DMS153 treated with DMSO at 0.1 percent for 48 hours (cell line): Measurements from ENCODE around the gene BOC.
A peak's percentile ranks its signal among the peaks of the same experiment; 100 is the strongest.

Experiments used
- DNase-seq: peaks from one replicate; lab custom pipeline; 2025; ENCODE audit not compliant: unreplicated experiment; lab: John Stamatoyannopoulos, UW

The BOC gene

DNA sequence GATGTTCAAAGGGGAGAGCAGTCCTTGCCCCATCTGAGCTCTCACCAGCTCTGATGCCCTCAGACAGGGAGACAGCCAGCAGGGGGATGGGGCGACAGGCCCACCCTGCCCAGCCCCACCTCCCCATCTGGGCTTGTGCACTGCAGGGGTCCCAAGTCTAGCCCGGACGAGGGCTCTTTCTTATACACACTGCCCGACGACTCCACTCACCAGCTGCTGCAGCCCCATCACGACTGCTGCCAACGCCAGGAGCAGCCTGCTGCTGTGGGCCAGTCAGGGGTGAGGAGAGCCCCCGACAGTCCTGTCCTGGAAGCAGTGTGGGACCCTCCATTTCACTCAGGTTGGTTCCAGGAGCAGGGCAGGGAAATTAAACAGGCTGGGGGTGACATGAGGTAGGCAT lies 73.9 kb downstream of the BOC start:
- DNase-seq: no peak

DNA sequence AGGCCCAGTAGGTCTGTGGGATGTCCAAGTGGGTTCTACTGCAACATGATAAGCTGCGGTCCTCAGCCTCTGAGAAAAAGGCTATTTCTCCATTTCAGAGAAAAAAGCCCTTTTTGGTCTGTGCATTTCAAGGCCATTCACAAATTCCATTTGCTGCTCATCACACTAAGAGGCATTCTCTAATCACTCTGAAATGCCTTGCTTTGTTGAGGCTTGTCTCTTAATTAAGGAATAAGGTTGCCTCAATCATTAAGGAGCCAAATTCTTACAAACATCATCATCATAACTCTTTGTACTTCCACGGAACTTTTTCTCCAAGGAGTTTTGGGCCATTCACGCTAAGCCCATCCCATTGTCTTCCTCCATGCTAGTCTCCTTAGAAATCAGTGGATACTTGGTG lies 74.4 kb downstream of the BOC start:
- no peak for DNase-seq

DNA sequence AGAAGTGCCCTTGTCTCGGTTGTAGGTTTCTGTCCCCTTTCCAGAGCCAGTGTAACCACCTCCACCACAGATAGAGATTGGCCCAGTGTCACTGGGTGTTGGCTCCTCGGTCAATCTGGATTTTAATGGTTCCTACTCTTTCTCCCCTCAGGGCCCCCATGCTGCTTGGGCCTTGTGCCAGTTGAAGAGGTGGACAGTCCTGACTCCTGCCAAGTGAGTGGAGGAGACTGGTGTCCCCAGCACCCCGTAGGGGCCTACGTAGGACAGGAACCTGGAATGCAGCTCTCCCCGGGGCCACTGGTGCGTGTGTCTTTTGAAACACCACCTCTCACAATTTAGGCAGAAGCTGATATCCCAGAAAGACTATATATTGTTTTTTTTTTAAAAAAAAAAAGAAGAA lies 75.2 kb downstream of the BOC start:
- DNase-seq: no peak

DNA sequence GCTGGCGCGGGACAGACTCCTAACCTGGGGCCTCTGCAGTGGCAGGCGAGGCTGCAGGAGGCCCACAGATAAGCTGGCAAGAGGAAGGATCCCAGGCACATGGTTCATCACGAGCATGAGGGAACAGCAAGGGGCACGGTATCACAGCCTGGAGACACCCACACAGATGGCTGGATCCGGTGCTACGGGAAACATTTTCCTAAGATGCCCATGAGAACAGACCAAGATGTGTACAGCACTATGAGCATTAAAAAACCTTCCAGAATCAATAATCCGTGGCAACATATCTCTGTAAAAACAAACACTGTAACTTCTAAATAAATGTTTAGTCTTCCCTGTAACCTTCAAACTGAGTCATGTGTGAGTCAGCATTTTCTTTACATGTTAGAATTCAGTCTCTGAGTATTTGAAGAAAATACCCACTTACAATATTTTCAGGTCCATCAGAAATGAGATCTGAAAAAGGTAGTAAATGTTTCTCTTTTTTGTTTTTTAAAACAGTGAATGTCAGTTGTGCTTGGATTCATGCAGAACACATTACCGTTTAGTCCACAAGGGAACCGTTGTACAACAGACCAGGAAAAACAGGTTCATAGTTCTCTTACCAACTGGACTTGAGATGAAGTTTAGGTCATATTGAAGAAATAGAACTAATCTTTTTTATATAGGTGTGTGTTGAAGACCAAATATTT lies 75.9 kb downstream of the BOC start:
- no peak for DNase-seq

DNA sequence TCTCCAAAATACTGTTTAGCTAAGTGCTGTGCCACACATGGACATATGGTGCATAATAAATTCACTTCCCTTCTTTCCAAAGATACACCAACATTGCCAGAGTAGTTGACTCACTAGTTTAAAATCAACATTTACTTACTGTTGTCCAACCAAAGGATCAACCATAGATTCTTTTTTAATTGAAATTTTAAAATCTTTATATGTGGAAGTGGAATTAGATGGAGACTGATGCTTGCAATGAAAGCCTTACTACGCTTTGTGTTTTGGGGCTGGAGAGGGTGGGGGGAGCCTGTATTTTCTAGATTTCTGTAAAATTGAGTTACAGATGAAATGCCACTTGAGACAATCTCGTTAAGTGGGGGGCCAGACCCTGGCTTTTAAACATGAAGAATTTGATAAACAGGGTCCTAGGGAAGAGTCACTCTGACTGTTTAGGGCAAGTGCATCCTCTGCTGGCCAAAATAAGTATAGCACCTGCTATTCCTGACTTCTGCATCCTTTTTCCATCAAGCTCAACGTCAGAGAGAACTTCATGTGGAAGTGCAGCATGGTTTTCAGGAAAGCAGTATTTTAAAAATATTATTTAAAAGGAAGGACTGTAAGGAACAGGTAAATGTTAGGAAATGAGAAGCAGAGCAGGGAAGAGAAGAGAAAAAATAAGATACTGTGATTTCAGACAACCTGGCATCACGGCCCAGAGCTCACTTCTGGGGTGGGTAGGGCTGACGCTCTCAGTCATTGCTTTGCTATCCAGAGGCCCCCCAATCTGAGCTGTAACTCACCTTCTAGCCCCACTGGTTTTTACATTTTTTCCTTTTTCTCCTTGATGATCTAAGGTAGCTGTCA lies 76.7 kb downstream of the BOC start:
- peak; percentile 55 for DNase-seq

DNA sequence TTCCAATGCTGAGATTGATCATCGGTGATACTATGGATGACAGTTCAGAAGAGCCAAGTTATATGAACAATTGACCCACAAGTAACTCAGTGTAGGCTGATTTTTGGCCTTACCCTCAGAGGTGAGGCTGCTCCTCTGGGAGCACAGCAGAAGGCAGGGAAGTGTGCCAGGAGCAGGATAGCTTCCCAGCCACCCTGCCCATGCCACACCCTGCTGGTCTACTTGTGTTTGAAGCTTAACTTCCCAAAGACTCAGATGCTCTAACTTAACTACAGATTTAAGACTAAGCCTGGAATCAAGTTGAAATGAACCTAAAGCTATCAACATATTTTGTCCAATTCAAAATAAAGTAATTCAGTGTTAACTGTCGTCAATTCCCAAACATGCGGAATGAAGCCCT lies 77.5 kb downstream of the BOC start:
- DNase-seq: no peak

DNA sequence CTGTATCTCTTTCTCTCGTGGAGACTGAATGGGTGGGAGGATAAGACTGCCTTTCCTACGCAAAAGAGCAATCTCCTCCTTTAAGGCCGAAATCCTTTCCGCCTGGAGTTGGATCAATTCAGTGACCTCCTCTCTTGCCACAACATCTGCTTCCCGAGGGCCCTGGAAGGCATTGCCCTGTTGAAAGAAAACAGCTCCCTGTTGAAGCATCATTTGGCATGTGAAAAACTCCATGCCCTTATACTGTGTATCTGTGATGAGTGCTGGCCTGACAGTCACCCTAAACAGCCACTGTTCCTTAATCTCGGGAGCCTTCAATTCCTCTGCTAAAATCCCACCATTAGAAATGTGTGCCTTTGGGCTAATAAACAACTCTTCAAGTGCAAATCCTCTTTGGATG lies 80.2 kb downstream of the BOC start:
- no peak for DNase-seq

DNA sequence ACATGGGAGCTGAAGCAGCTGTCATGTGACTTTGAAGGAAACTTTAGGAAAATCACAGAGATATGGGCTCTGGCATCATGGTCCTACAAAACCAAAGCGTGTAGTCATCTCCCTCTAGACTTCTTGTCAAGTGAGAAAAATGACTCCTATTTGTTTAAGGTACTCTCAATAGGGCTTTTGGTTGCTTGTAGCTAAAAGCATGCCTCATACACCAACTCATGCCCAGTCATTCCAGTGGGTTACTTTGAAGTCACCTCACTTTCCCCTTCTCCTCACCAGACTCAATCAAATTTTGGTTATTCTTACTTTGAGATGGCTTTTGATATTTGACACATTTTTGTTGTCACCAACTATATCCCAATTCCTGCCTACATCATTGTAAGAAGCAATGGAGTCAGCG lies 81.6 kb downstream of the BOC start:
- DNase-seq: no peak

DNA sequence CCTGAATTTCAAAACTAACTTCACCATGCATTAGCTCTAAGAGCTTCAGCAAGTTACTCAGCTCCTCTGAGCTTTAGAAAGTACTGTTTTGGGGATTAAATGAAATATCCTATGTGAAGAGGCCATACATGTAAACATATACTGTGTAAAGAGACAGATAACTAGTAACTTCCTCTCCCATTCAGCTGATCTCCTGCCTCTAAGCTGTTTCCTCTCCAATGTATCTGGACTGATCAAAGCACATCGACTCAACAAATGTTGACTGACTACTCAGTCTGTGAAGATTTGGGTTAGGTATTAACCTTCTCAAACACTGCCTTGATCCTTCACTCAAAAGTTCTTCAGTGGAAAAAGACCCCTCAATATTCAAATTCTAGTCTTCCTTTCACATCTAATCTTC lies 82.0 kb downstream of the BOC start:
- DNase-seq: no peak

DNA sequence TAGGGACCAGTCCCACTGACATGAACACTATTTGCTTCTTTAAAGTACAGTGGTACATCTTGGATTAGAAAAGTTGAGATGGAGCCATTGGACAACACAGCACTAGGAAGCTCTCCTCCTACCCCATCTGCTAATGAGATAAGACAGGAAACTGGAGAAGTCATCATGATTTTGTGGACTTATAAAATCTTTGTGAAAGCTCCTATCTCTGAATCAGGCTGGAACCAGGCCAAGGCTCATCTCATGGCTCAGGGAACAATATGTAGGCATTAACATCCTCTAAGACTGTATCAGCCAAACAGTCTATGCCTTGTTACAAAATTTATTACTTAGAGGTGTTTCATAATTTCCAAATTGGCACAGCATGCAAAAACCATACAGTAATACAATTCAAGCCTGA lies 84.1 kb downstream of the BOC start:
- DNase-seq: no peak

DNA sequence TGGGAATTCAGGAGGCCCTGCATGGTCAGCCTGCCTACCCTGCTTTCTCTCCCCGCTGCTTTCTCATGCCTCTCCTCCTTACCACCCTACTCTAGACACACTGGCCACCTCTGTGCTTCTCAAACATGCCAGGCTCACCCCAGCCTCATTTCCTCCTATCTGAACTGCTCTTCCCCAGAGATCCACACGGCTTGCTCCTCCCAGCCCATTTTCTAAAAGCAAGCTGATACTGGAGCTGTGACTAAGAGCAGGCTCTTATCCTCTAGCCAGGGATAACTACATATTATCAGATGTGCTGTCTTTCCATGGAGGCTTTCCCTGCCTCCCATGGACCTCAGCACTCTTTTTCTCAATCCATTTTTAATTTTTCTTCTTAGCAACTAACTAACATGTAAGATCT lies 85.9 kb downstream of the BOC start:
- no peak for DNase-seq

DNA sequence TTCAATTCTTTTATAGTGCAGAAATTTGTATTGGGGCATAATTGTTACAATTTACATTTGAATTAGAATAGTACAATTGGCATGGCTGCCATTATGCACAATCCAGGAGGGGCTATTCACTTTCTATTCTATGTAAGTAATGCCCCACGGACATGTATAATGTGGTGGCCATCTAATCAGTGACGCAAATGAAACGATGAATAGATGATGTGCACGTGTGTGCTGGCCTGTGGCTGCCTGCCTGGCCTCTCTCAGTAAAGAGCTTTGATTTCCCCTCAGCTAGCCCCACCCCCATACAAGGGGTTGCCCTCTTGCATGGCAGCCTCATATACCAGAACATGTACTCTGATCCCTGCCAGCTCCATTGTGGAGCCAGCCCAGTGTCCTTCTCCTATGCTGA lies 86.5 kb downstream of the BOC start:
- no peak for DNase-seq

DNA sequence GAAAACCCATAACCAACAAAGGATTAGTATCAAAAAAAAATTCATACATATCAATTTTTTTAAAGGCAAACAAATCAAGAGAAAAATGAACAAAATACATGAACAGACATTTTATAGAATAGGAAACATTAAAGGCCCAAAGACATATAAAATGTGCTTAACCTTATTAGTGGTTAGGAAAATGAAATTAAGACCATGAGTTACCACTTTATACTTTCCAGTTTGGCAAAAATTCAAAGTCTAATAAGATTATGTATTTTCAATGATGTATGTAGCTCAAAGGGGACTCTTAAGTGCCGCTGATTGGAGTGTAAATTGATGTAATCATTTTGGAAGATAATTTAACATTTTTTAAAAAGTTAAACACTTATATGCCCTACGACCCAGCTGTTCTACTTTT lies 89.2 kb downstream of the BOC start:
- DNase-seq: no peak

DNA sequence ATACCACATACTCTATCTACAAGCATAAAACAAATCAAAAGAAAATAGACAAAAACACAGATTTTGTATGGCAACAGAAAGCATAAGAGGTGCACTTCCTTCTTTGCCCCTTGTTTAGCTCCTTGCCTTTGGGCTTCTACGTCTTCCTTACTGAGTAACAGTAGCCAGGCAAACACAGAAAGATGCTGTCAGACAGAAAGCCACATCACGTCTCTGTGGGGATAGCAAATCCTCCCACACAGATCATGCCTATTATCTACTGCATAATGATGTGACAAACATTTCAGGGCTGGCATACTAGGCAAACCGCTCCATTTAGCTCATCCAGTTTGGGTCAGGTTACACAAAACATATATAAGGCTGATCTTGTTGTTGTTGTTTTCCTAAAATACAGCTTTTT lies 92.7 kb downstream of the BOC start:
- DNase-seq: no peak

DNA sequence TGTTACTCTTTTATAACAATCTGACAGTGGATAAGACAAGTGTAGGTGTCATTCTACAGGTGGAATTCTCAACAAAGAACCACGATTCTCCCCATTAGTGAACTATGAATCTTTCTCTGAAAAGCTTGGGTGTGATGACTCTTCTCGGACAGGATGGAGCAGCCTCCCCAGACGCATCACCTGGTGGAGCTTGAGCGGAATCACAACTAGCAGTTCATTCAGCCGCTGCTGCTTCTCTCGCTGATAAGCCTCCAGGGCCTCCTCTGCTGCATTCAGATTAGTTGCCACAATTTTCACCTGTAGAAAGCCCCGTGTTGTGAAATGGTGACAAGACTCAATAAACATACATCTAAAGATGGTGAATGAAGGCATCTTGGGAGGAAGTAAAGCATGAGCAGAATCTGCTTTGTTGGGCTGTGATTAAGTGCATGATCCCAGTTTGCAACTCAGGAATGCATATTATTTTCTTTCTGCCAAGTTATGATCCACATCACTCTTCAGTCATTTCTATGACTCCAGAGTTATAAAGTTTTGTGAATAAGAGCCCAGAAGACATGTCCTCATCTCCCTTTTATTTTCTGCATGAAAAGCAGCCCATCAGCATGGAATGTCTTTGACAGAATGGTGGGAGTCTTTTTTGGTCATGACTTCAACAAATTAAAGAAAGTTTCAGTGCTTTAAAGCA lies 93.6 kb downstream of the BOC start:
- no peak for DNase-seq

DNA sequence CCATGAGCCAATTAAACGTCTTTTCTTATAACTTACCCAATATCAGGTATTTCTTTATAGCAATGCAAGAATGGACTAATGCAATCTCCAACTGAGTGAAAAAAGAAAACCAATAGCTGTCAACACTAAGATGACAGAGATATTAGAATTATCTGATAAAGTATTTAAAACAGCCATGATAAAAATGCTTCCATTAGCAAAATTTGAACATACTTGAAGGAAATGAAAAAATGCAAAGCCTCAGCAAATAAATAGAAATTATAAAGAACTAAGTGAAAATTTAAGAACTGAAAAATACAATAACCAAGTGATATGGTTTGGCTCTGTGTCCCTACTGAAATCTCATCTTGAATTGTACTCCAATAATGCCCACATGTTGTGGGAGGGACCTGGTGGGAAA lies 99.6 kb downstream of the BOC start:
- no peak for DNase-seq

DNA sequence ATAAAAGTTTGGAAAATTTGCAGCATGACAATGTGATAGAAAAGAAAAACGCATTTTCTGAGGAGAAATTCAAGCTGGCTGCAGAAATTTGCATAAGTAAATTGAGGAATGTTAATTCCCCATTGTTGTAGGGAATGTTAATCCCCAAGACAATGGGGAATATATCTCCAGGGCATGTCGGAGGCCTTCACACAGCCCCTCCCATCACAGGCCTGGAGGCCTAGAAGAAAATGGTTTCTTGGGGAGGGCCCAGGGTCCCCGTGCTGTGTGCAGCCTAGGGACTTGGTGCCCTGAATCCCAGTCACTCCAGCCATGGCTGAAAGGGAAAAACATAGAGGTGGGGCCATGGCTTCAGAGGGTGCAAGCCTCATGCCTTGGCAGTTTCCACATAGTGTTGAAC lies 101.1 kb downstream of the BOC start:
- no peak for DNase-seq

DNA sequence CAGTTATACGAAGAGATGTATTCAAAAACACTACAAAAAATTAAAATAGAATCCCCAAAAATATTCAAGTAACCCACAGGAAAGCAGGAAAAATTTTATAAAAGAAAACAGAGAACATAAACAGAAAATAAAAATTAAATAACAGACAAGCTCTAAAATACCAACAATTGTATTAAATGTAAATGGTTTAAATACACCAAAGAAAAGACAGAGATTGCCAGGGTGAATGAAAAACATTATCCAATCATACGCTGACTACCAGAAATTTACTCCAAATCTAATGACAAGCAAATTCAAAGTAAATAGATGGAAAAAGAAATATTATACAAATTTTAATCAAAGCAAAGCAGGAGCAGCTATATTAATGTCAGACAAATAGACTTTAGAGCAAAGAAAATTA lies 103.6 kb downstream of the BOC start:
- no peak for DNase-seq

DNA sequence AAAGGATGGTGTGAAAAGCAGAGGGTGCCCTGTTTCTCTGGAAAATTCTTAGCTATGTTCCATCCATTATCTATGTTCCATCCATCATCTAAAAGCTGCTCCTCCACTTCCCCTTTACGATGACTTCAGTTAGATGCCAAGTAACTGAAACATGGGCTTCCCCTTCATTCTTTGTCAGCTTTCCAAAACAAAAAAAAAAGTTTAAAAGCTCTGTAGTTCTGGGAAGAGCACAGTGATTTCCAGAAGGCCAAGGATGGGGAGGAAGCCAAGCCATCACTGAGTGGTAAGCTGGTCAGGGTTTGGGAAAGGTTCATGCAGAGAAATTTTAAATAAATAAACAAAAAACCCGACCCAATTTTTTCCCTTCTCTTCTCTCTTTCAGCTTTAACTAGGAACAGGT lies 118.4 kb downstream of the BOC start:
- no peak for DNase-seq

DNA sequence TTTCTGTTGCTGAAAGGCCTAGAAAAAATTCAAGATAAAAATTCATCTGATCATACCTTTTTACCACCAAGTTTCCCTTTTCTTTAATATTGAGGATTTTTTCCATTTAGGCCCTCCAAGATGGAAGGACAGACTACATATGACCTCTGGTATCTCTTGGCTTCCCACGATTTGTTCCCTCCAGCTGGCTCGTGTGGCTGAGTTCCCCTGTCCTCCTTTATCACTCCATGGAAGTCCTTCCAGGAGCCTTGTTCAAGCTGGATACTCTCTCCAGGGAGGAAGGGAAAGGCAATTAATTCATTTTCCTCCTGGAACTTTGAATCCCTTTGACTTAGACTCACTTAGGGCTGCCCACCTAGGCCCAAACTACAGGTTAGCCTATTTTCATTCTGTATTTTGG lies 119.4 kb downstream of the BOC start:
- DNase-seq: no peak

DNA sequence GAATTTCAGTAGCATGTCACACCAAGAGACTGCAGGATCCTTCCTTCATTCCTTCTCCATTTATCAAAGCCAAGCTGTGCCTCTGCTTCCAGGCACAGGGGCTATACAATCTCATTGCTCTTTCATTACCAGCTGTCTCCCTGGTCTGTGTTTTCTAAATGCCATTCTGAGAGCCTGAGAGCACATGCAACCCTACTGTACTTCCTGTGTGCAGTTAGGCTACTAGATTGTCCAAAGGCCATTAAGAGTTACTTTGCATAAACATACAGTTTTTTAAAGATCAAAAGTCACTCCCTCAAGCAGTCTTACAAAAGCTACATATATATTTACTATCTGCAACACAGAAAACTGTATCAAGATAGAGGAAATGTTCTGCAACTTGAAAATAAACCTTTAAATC lies 119.8 kb downstream of the BOC start:
- no peak for DNase-seq
